ENCODE results near the gene SLC10A1. TPM values are rescaled to one million over a fixed set of nuclear protein-coding genes. Genes with fewer than 3 reads are reported as not detected.

SLC10A1 gene
- total RNA-seq, 2 donors from 2014 or later, result not detected

DNA sequence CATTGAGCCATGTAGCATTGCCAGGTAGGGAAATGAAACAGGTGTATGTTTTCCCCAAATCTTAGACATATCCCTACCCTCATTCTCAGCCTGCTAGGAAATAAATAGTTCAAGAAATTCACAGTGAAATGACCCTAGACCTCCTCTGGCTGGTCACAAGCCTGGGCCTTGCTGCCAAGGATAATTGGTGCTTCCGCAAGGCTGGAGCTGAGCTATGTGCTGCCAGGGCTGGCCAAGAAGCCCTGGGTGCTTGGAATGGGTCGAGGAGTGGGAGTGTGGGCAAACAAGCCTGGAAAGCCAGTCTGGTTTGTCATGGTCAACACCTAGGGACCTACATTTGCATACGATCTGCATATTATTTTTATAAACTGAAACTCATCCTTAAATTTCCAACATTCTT lies 31.3 kb upstream of the SLC10A1 start:
- H3K36me3 ChIP-seq, result no peaks in the 10 kb centered on the region
- intact Hi-C loops (cut with DNase I), result no loop called here
- TF ChIP-seq POLR2A (IDR thresholded peaks at IDR 0.05) (no peak), POLR2AphosphoS5 (IDR thresholded peaks at IDR 0.05) (no peak), CTCF (IDR thresholded peaks at IDR 0.05) (no peak)
- 83% methylated on average over 3 of the region's 3 CpGs for WGBS
- H3K9me3 ChIP-seq, result no peaks in the 10 kb centered on the region
- no peaks in the 10 kb centered on the region for H3K27me3 ChIP-seq (replicated peaks; ENCODE audit: insufficient read depth)
- no peak for DNase-seq (ENCODE audit: low spot score)
- H3K4me3 ChIP-seq, result no peak overlapping the region
- H3K4me1 ChIP-seq (replicated peaks), result no peaks in the 10 kb centered on the region
- no peak overlapping the region for H3K27ac ChIP-seq

DNA sequence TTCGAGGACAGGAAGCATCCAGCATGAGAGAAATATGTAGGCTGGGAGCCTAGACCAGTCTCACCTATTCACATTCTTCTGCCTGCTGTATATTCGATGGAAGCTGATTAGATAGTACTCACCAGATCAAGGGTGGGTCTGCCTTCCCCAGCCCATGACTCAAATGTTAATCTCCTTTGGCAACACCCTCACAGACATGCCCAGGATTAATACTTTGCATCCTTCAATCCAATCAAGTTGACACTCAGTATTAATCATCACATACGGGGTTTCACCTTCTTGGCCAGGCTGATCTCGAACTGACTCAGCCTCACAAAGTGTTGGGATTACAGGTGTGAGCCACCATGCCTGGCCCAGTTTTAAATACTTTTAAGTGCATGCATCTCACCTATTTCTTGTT lies 30.5 kb upstream of the SLC10A1 start:
- DNase-seq (ENCODE audit: low spot score), result no peak
- no peaks in the 10 kb centered on the region for H3K9me3 ChIP-seq
- no peak overlapping the region for H3K4me3 ChIP-seq
- H3K4me1 ChIP-seq (replicated peaks), result no peaks in the 10 kb centered on the region
- TF ChIP-seq POLR2A (IDR thresholded peaks at IDR 0.05) (no peak), POLR2AphosphoS5 (IDR thresholded peaks at IDR 0.05) (no peak), CTCF (IDR thresholded peaks at IDR 0.05) (no peak)
- H3K27me3 ChIP-seq (replicated peaks; ENCODE audit: insufficient read depth), result no peaks in the 10 kb centered on the region
- H3K27ac ChIP-seq, result no peak overlapping the region
- WGBS, result 71% methylated on average over 4 of the region's 4 CpGs
- intact Hi-C loops (cut with DNase I), result no loop called here
- no peaks in the 10 kb centered on the region for H3K36me3 ChIP-seq

GRCh38 chr14:69822456-69822855 lies 25.4 kb upstream of the SLC10A1 start:
- Histone ChIP-seq H3K9me3 (no peaks in the 10 kb centered on the region), H3K36me3 (no peaks in the 10 kb centered on the region), H3K27ac (no peak overlapping the region), H3K4me3 (no peak overlapping the region), H3K27me3 (replicated peaks; ENCODE audit: insufficient read depth) (no peaks in the 10 kb centered on the region), H3K4me1 (replicated peaks) (no peaks in the 10 kb centered on the region)
- intact Hi-C loops (cut with DNase I), result no loop called here
- 67% methylated on average over 6 of the region's 6 CpGs for WGBS
- no peak for DNase-seq (ENCODE audit: low spot score)
- TF ChIP-seq POLR2A (IDR thresholded peaks at IDR 0.05) (no peak), POLR2AphosphoS5 (IDR thresholded peaks at IDR 0.05) (no peak), CTCF (IDR thresholded peaks at IDR 0.05) (no peak)

DNA sequence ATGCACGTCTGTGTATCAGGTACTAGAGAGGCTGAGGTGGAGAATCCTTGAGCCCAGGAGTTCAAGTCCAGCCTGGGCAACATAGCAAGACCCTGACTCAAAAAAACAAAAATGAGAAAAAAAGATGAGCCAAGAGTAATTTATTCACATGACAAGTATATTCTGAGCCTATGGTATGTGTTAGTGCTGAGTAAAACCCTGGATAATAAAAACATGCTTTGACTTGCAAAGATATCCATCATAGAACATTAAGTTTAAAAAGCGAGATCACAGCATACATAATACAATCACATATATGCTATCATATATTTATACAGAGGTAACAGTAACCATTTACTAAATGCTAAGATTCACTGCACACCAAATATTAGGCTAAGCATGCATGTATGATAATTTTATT lies 23.9 kb upstream of the SLC10A1 start:
- intact Hi-C loops (cut with DNase I), result no loop called here
- Histone ChIP-seq H3K27ac (no peak overlapping the region), H3K36me3 (no peaks in the 10 kb centered on the region), H3K4me3 (no peak overlapping the region), H3K4me1 (replicated peaks) (no peaks in the 10 kb centered on the region), H3K9me3 (no peaks in the 10 kb centered on the region), H3K27me3 (replicated peaks; ENCODE audit: insufficient read depth) (peaks cover 3% of the 10 kb centered on the region)
- 83% methylated on average over 2 of the region's 2 CpGs for WGBS
- TF ChIP-seq POLR2A (IDR thresholded peaks at IDR 0.05), result no peak
- TF ChIP-seq CTCF (IDR thresholded peaks at IDR 0.05), result no peak
- TF ChIP-seq POLR2AphosphoS5 (IDR thresholded peaks at IDR 0.05), result no peak
- DNase-seq (ENCODE audit: low spot score), result no peak

- Histone ChIP-seq H3K9me3 (no peaks in the 10 kb centered on the region), H3K27ac (no peak overlapping the region), H3K4me3 (no peak overlapping the region), H3K4me1 (replicated peaks) (no peaks in the 10 kb centered on the region), H3K36me3 (no peaks in the 10 kb centered on the region), H3K27me3 (replicated peaks; ENCODE audit: insufficient read depth) (peaks cover 3% of the 10 kb centered on the region)
- 74% methylated on average over 8 of the region's 8 CpGs for WGBS
- intact Hi-C loops (cut with DNase I), result loop anchor here (2.0 to 5.0 kb wide), 2 partner anchors 207 to 498 kb away; no protein-coding TSS in a partner anchor
- no peak for DNase-seq (ENCODE audit: low spot score)
- TF ChIP-seq CTCF (IDR thresholded peaks at IDR 0.05) (no peak), POLR2A (IDR thresholded peaks at IDR 0.05) (no peak), POLR2AphosphoS5 (IDR thresholded peaks at IDR 0.05) (no peak)
Observed at GRCh38 chr14:69819607-69820006, 22.6 kb upstream of the SLC10A1 start.

Data from prostate gland (tissue), 2 donors.